ENCODE data around the gene WSCD1.

WSCD1 gene

GRCh38 chr17:6102615-6103014 is 32.4 kb downstream of the WSCD1 start:
- no peaks in the 10 kb centered on the region for H3K4me1 ChIP-seq (ENCODE audit: control insufficient read depth, low read length)
- no peaks in the 10 kb centered on the region for H4K20me1 ChIP-seq (ENCODE audit: control insufficient read depth, insufficient read depth, low read depth, low read length)
- H3K9me3 ChIP-seq (ENCODE audit: control insufficient read depth, insufficient read depth, low read length) = no peaks in the 10 kb centered on the region
- H3K79me2 ChIP-seq (ENCODE audit: control insufficient read depth, low read length) = no peaks in the 10 kb centered on the region
- H3K4me2 ChIP-seq (ENCODE audit: low read length) = no peak overlapping the region
- no peak overlapping the region for H3K27ac ChIP-seq (ENCODE audit: low read depth, low read length)
- H3K27me3 ChIP-seq (ENCODE audit: control insufficient read depth, low read length) = no peaks in the 10 kb centered on the region
- no peak overlapping the region for H3K4me3 ChIP-seq (ENCODE audit: low read length)
- TF ChIP-seq EZH2phosphoT487 (IDR thresholded peaks at IDR 0.05; ENCODE audit: borderline replicate concordance, low read length) = no peak
- no peak for TF ChIP-seq CTCF (IDR thresholded peaks at IDR 0.05; ENCODE audit: low read depth, low read length, poor library complexity, severe bottlenecking)
- no peaks in the 10 kb centered on the region for H3K9me2 ChIP-seq (replicated peaks; ENCODE audit: control insufficient read depth, low read length)
- H3F3A ChIP-seq (ENCODE audit: control insufficient read depth, insufficient read depth) = no peaks in the 10 kb centered on the region
- no peaks in the 10 kb centered on the region for H3K36me3 ChIP-seq (ENCODE audit: control insufficient read depth, low read length)

GRCh38 chr17:6104956-6105648 is 34.9 kb downstream of the WSCD1 start:
- Histone ChIP-seq H3K36me3 (ENCODE audit: control insufficient read depth, low read length) (no peaks in the 10 kb centered on the region), H3K9me3 (ENCODE audit: control insufficient read depth, insufficient read depth, low read length) (no peaks in the 10 kb centered on the region), H3K4me2 (ENCODE audit: low read length) (no peak overlapping the region), H3F3A (ENCODE audit: control insufficient read depth, insufficient read depth) (no peaks in the 10 kb centered on the region), H3K4me3 (ENCODE audit: low read length) (no peak overlapping the region), H3K79me2 (ENCODE audit: control insufficient read depth, low read length) (no peaks in the 10 kb centered on the region), H3K27me3 (ENCODE audit: control insufficient read depth, low read length) (no peaks in the 10 kb centered on the region), H3K27ac (ENCODE audit: low read depth, low read length) (no peak overlapping the region), H4K20me1 (ENCODE audit: control insufficient read depth, insufficient read depth, low read depth, low read length) (no peaks in the 10 kb centered on the region), H3K9me2 (replicated peaks; ENCODE audit: control insufficient read depth, low read length) (no peaks in the 10 kb centered on the region), H3K4me1 (ENCODE audit: control insufficient read depth, low read length) (no peaks in the 10 kb centered on the region)
- TF ChIP-seq EZH2phosphoT487 (IDR thresholded peaks at IDR 0.05; ENCODE audit: borderline replicate concordance, low read length) (no peak), CTCF (IDR thresholded peaks at IDR 0.05; ENCODE audit: low read depth, low read length, poor library complexity, severe bottlenecking) (no peak)

- Histone ChIP-seq H3K36me3 (ENCODE audit: control insufficient read depth, low read length) (no peaks in the 10 kb centered on the region), H3K27me3 (ENCODE audit: control insufficient read depth, low read length) (no peaks in the 10 kb centered on the region), H3K79me2 (ENCODE audit: control insufficient read depth, low read length) (no peaks in the 10 kb centered on the region), H3K9me2 (replicated peaks; ENCODE audit: control insufficient read depth, low read length) (no peaks in the 10 kb centered on the region), H3K4me2 (ENCODE audit: low read length) (no peak overlapping the region), H3F3A (ENCODE audit: control insufficient read depth, insufficient read depth) (no peaks in the 10 kb centered on the region), H3K4me1 (ENCODE audit: control insufficient read depth, low read length) (no peaks in the 10 kb centered on the region), H4K20me1 (ENCODE audit: control insufficient read depth, insufficient read depth, low read depth, low read length) (no peaks in the 10 kb centered on the region), H3K9me3 (ENCODE audit: control insufficient read depth, insufficient read depth, low read length) (no peaks in the 10 kb centered on the region), H3K27ac (ENCODE audit: low read depth, low read length) (no peak overlapping the region), H3K4me3 (ENCODE audit: low read length) (no peak overlapping the region)
- no peak for TF ChIP-seq EZH2phosphoT487 (IDR thresholded peaks at IDR 0.05; ENCODE audit: borderline replicate concordance, low read length)
- no peak for TF ChIP-seq CTCF (IDR thresholded peaks at IDR 0.05; ENCODE audit: low read depth, low read length, poor library complexity, severe bottlenecking)
Observed at GRCh38 chr17:6105649-6106007, 35.4 kb downstream of the WSCD1 start.

Measured in DOHH2 (cell line).